K562 (cell line): ENCODE results near the gene KCNA10.

ENCODE experiments used
- CBX8 ChIP-seq: fragments of 200-600 bp; sonication (generic); IDR thresholded peaks from 2 replicates; pipeline ENCODE4 v1.6.1; 2012; ENCODE audit warnings: borderline replicate concordance, mixed run types, low read depth, mild to moderate bottlenecking, moderate library complexity, mixed read lengths, low read length, control low read depth, inconsistent platforms; ENCODE audit not compliant: poor library complexity, severe bottlenecking; ENCODE audit errors: extremely low read depth
- EZH2 ChIP-seq: IDR thresholded peaks from 2 replicates; pipeline ENCODE4 v1.6.1; 2012; ENCODE audit warnings: low read depth, mild to moderate bottlenecking, inconsistent platforms, low read length, borderline replicate concordance
- GATAD2B ChIP-seq: fragments of 450-650 bp; IDR thresholded peaks from 2 replicates; pipeline ENCODE4 v1.6.1; 2017; ENCODE audit warnings: mild to moderate bottlenecking, borderline replicate concordance
- SMARCC2 ChIP-seq: fragments of 450-650 bp; IDR thresholded peaks from 2 replicates; pipeline ENCODE4 v1.6.1; 2017; ENCODE audit warnings: antibody characterized with exemption, moderate library complexity, mild to moderate bottlenecking, low read depth
- SRF ChIP-seq, 2 experiments: fragments of 250-450, 450-650 bp in 1 of 2; sonication (Bioruptor Pico) in 1 of 2; sonication (generic) in 1 of 2; formaldehyde crosslinking; IDR thresholded peaks; 2 replicates each; pipeline versions ENCODE4 v1.5.0 to v1.5.1; 2020 to 2022; ENCODE audit warnings: mild to moderate bottlenecking in 1 of 2, missing genetic modification reagents in 1 of 2
- ZNF766 ChIP-seq: fragments of 200-800 bp; sonication (Bioruptor generic); conservative IDR thresholded peaks from 2 replicates; pipeline ENCODE4 v1.6.1; 2016; ENCODE audit warnings: missing genetic modification characterization, missing compliant biosample characterization
- TF ChIP-seq, protein P1 (sequence below): sonication (generic); formaldehyde crosslinking; IDR thresholded peaks from 2 replicates; pipeline ENCODE4 v1.8.0; 2022; ENCODE audit warnings: missing genetic modification reagents, mild to moderate bottlenecking, moderate library complexity, borderline replicate concordance
- TF ChIP-seq, protein P2 (sequence below), 2 experiments: fragments of 200-800 bp in 1 of 2; sonication (Bioruptor generic) in 1 of 2; sonication (generic) in 1 of 2; formaldehyde crosslinking in 1 of 2; IDR thresholded peaks in 1 of 2; conservative IDR thresholded peaks in 1 of 2; 2 replicates each; pipeline versions ENCODE4 v1.5.0 to v1.6.1; 2016 to 2020; ENCODE audit warnings: missing compliant biosample characterization in 1 of 2, missing genetic modification characterization in 1 of 2, missing genetic modification reagents in 1 of 2

GRCh38 chr1:110524311-110525248, 5.6 kb upstream of the KCNA10 start:
- TF ChIP-seq, protein P1, sequence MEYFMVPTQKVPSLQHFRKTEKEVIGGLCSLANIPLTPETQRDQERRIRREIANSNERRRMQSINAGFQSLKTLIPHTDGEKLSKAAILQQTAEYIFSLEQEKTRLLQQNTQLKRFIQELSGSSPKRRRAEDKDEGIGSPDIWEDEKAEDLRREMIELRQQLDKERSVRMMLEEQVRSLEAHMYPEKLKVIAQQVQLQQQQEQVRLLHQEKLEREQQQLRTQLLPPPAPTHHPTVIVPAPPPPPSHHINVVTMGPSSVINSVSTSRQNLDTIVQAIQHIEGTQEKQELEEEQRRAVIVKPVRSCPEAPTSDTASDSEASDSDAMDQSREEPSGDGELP (CRISPR knock-in tag) = no peak
- no peak for TF ChIP-seq SMARCC2
- TF ChIP-seq ZNF766 (CRISPR knock-in tag) = no peak
- TF ChIP-seq, protein P2, sequence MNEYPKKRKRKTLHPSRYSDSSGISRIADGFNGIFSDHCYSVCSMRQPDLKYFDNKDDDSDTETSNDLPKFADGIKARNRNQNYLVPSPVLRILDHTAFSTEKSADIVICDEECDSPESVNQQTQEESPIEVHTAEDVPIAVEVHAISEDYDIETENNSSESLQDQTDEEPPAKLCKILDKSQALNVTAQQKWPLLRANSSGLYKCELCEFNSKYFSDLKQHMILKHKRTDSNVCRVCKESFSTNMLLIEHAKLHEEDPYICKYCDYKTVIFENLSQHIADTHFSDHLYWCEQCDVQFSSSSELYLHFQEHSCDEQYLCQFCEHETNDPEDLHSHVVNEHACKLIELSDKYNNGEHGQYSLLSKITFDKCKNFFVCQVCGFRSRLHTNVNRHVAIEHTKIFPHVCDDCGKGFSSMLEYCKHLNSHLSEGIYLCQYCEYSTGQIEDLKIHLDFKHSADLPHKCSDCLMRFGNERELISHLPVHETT (CRISPR knock-in tag; conservative IDR thresholded peaks at IDR 0.05 in 1 of 2, IDR thresholded peaks at IDR 0.05 in 1 of 2) = no peak
- no peak for TF ChIP-seq SRF (CRISPR knock-in tag; IDR thresholded peaks at IDR 0.05)
- TF ChIP-seq GATAD2B = no peak
- TF ChIP-seq CBX8 = no peak
- no peak for TF ChIP-seq EZH2
